ENCODE measurements around the gene ARSG.

Gene ARSG

DNA sequence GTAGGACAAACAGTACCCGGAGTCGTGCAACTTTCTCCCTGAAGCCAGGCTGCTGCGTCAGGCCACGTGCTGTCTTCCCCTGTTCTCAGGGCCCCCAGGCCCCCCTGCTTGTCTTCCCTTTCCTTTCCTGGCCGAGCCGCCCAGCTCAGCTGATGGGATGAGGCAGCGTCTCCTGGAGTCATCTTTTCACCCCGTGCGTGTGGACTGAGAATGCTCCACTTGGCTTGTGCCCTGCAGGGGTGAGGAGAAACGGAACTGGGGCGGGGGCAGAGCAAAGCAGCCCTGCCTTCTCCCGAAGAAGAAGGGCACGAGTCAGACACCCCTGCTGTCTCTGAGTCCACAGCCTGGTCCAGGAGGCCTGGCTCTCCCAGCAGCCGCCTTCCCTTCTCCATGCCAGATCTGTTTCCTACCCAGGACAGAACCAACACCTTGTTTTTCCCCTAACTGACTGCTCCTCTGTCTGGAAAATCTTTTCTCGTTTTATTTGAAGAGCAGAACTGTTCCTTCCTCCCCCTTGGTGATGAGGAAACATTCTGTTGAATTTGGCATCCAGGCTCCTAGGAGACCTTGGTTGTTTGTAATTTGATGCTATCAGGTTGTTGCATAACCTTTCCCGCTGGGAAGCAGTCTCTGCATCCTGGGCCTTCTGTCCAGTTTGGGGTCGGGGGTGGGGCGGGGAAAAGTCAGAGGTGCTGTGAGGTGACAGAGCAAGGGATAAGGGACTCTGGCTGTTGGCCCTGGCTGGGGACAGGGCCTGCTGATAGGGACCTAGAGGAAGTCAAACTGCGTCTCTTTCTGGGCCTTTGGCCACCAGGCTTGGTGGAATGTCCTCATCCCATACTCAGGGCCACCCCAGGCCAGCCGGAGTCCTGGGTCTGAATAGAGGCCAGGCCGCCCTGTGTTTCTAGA, 87.2 kb downstream of the ARSG start:
- no peak for DNase-seq (ENCODE audit: low spot score)

GRCh38 chr17:68379177-68379510, 87.8 kb downstream of the ARSG start:
- no peak for DNase-seq (ENCODE audit: low spot score)

GRCh38 chr17:68379692-68380677, 88.7 kb downstream of the ARSG start:
- DNase-seq (ENCODE audit: low spot score): no peak

DNA sequence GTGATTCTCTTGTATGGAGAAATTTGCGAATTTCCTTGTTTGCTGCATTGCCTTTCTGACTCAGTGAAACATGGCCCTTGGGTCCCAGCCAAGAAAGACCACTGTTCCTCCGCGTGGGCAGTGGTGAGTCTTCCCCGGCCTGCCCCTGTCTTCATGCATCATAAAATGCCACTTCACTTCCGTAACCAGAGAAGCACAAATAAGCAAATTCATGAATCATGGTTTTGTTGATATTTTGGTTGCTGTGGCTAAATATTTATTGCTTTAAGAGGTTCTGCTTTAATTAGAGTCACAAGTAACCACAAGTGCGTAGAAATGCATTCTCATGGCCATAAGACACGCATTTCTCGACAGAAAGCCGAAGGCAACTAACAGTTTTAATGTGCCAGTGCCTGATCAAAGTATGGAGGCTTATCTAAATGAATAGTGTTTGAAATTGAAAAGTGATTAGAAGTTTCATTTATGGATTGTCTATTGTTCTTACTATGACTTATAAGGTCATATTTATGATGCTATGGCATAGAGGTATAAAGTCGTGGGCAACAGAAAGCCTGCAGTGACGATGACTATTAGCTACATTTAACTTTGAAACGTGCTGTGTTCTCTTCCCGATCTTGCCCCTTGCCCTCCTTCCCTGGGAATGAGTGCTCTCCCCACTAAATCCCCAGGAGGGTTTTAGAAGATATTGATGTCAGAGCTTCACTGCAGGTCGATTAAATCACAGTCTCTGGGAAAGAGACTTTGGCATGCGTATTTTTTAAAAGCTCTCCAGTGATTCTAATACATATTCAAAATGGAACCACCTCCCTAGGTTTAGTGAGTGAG, 90.0 kb downstream of the ARSG start:
- DNase-seq (ENCODE audit: low spot score): no peak

DNA sequence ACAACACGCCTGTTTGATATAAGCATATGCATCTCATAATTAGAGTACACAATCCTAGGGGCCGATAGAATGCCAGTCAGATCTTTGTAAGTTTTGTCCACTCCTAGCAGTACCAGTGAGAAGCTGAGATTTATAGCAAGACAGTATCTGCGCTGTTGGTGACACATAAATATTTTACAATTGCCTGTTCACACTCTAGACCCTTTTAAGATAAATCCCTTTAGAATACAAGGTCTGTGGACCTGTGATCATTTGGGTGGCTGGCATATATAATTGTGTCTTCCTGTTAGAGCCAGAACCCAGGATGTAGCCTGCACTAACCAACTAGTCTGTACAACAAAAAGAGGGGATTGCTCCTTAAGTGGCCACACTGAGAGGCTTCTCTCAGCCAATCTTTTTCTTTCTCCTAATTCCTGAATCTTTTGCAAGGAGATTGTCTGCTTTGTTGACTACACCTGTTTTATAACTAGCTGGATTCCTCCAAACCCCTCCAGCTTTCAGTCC, 91.3 kb downstream of the ARSG start:
- no peak for DNase-seq (ENCODE audit: low spot score)

GRCh38 chr17:68383120-68383442, 91.8 kb downstream of the ARSG start:
- DNase-seq (ENCODE audit: low spot score): no peak

DNA sequence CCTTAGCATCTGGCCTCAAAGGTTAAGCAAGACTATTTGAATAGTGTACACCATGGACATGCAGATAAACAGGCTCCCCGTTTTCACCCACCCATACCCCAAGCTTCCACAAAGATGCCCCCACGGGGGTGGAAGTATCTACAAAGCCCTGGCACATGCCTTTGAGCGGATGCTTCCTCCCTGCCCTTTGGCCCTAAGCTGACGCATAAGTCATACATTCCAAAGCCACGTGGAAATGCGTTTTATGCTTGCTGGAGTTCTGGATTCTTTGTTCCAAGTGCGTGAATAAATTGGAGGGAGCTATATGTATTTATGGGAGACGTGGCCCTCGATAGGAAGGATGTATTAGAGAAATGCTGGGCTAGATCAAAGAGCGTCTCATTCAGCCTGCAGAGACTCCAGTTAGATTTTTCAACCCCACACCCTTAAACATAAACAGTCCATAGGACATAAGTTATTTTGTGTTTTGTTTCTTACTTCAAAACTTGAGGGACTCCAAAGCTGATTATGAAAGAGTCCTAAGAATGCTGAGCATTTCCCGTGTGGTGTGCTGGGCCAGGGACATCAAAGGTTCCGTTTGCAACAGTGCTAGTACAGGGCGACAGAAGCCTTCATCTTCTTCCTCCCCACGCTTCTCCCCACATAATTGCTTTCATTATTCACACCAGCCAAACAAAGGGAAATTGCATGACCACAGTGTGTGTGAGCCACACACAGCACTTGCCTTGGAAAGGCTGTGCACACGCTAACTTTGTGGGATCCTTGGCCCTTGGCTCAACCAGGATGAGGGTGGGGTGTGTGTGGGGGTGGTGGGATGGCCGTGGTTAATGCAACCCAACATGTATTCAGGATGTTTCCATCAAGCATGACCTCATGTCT, 92.4 kb downstream of the ARSG start:
- DNase-seq (ENCODE audit: low spot score): no peak

DNA sequence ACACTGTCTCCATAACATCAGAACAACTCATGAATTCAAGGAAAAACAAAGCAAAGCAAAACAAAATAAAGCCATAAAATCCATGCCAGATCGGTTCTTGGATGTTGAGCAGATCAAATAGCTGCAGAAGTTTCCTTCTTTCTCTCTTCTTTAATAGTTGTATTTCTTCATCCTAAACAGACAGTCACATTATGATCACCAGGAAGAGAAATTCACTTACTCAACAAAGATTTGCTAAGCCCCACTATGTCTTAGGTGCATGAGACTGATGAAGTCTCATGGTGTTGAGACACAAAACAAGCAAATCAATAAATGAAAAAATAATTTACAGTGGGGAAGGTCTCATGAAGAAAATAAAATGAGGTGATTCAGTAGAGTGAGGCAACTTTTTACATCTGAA, 93.2 kb downstream of the ARSG start:
- DNase-seq (ENCODE audit: low spot score): no peak

GRCh38 chr17:68384941-68385340, 93.6 kb downstream of the ARSG start:
- DNase-seq (ENCODE audit: low spot score): no peak

DNA sequence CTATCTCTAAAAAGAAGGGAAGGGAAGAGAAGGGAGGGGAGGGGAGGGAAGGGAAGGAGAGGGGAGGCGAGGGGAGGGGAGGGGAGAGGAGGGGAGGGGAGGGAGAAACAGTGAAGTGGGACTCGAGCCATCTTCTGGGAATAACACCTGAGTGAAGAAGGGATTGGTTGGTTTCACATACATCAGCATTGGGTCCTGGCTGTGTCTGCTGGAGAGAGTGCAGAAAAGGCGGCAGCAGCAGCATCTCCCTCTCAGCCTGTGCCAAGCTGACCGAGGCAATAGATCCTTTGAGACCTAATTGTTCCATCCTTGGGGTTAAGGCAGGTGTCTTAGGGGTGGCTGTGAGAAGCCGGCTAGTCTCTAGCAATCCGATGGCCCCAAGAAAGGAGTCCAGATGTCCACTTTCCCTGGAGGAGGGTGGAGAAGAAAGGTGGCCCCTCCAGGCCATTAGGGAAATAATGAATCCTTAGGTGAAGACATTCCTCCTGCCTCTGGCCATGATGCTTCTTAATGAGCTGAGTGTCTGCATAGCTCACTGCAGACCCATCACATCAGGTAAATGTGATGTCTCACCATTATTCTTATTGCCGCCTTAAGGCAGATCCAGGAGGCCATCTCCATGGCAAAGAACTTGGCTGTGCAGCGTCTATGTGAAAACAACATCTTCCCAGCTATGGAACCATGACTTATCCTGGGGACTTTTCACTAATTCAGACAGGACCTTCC, 94.4 kb downstream of the ARSG start:
- no peak for DNase-seq (ENCODE audit: low spot score)

GRCh38 chr17:68387435-68388218, 96.3 kb downstream of the ARSG start:
- DNase-seq (ENCODE audit: low spot score): no peak

GRCh38 chr17:68389041-68389440, 97.7 kb downstream of the ARSG start:
- DNase-seq (ENCODE audit: low spot score): no peak

GRCh38 chr17:68390888-68391545, 99.7 kb downstream of the ARSG start:
- DNase-seq (ENCODE audit: low spot score): no peak

DNA sequence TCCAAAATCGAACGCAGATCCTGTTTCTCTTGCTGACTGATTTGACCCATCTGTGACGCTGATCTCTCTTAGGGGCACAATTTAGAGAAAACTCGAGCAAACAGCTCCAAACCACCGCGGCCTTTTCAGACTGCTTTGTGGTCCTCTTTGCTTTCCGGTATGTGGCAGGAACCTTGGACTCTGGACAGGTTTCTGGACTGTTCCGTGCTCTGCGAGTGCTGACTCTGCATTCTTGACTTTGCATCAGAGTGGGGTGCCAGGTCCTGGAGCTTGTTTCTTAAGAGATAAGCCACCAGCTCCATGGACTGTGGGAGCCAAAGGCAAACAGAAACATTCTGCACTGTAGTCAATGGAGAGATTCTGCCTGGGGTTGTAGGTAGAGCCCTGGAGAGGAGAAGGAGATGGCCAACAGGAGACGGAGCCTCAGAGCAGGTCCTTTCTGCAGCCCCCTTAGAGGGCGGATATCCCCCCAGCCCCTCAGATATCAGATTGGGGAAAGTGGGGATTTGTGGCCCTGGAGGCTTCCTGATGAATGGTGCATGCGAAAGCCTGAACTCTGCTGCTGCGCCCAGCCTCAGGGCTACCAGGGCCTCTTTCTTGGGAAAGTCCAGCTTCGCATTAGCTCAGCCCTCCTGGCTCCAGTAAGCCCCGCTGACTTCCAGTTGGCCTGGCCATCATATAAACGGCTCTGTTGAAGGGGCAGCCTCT, 100.4 kb downstream of the ARSG start:
- DNase-seq (ENCODE audit: low spot score): no peak

- no peak for DNase-seq (ENCODE audit: low spot score)
Measured at GRCh38 chr17:68394608-68395331, 103.5 kb downstream of the ARSG start.

DNA sequence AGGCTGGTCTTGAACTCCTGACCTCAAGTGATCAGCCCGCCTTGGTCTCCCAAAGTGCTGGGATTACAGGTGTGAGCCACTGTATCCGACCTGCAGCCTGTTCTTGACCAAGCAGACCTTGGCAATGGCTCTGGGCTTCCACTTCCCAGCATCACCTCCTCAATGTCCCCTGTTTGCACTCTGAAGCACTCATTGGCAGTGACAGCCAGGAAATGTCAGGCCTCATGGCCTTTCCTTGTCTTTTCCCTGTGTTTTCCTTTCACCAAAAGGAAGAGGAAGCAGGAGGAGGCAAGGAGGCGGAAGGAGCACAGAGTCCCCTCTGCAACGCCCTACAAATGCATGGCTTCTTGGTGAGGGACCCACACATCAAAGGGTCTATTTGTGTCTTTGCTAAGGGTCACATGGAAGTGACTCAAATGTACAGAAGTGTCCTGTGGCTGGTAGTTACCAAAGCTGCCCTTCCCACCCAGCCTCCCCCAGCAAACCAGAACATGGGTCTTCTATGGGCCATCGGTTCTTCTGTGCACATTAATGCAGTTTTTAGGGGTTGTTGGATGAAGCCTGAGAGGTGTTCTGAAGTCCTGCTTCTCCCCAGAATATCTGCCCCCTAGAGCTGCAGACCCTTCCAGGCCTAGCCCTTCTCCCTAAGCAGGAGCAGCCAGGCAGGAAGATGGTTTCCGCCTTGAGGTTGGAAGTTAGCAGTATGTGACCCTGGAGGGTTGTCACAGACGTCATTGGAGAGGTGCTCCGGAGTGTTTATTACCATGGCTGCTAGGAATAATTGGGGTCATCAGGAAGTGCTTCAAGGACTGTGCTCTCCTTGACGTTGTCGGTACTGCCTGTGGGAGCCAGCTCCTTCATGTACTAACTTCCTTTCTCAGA, 105.2 kb downstream of the ARSG start:
- no peak for DNase-seq (ENCODE audit: low spot score)

GRCh38 chr17:68397108-68397536, 105.8 kb downstream of the ARSG start:
- DNase-seq (ENCODE audit: low spot score): peak; percentile 31

All from NAMALWA (cell line).